Epidermal melanocyte (primary cell): Measurements from ENCODE around the gene SMTNL2.
"Not testable (repeated sequence)": the region's sequence is repeated elsewhere in the genome, so short reads cannot be mapped to it uniquely, and the experiment has no call there.

Experiments
- DNase-seq: peaks from one replicate; pipeline ENCODE4 v3.0.0; 2011; ENCODE audit warnings: low spot score; ENCODE audit not compliant: insufficient read length

The SMTNL2 gene

GRCh38 chr17:4584917-4585637, 748 bp downstream of the SMTNL2 start:
- no peak for DNase-seq

DNA sequence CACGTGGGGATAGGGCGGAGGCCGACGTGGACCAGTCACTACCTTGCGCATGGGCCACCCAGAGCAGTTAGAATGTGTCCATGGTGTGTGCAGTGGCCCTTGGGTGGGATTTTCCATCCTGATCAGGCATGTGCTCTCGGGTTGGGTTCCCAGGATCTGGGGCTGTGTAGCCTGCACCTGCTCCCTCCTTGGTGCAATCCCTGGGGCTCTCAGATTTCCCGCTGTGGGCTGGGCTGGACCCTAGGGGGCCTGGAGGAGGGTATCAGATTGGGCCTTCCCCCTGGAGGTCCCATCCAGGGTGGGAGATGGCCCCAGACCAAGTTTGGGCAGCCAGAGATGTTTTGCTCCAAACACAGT, 1.3 kb downstream of the SMTNL2 start:
- no peak for DNase-seq

- DNase-seq: no peak
Observed at GRCh38 chr17:4586043-4586442, 1.7 kb downstream of the SMTNL2 start.

GRCh38 chr17:4587195-4587594, 2.9 kb downstream of the SMTNL2 start:
- no peak for DNase-seq

- DNase-seq: no peak
Observed at GRCh38 chr17:4587803-4588202, 3.5 kb downstream of the SMTNL2 start.

DNA sequence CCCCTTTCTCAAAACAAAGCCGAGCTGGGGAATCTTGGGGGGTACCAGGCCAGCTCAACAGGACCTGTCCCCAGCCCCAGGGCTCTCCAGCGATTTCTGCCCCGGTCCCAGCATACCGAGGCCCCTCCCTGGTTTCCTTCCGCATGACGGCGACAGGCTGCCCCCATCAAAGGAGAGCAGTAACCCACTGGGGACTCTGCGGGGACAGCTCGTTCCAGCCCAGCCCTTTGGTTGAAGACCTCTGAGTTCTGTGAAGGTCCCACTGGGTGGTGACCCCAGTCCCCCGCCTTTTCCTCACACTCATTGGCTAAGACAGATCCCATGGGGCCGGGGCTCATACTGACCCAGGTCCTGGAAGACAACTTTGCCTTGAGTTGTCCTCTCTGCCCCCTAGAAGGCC, 4.1 kb downstream of the SMTNL2 start:
- DNase-seq: no peak

DNA sequence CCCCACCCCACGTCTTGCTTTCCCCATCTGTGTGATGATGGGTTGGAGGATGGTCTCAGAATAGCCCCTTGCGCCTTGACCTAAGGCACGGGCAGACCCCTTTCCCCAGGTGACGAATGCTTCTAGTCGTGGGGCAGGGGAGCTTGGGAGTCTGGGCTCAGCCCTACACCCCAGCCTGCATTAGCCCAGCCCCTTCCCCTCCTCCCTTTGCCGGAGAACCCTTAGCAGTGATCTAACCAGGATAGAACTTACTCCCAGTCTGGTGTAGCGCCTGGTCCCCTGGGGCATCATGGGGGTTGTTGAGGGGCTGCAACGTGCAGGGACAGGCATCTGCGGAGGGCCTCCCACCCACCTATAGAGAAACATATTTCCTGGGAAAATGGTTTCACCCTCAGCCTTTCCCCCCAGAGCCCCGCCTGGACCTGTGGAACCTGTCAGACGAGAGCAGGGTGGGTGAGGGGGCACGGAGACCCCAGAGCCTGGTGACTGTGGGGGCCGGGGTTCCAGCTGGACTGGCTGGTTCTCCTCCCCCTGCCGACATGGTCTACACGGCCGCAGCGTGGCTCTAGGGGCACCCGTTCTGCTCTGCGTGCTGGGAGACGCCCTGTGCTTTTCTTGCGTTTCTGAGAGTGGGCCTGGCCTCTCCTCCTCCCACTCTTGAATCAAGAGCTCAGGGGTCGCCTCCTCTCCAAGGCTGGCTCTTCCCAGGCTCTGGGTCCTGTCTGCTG, 4.7 kb downstream of the SMTNL2 start:
- DNase-seq: no peak

DNA sequence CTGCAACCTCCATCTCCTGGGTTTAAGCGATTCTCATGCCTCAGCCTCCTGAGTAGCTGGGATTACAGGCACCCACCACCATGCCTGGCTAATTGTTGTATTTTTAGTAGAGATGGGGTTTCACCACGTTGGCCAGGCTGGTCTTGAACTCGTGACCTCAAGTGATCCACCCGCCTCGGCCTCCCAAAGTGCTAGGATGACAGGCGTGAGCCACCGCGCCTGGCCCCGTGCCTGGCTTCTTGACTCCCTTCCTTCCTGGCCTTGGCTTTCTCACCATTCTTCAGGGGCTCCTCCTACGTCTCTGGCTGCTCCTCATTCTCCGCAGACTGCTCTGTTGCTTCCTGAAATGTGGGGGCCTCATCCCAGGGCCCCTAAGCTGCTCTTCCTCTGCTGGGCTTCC, 5.7 kb downstream of the SMTNL2 start:
- not testable (repeated sequence) for DNase-seq

GRCh38 chr17:4590981-4591453, 6.7 kb downstream of the SMTNL2 start:
- DNase-seq: no peak

- DNase-seq: no peak
Observed at GRCh38 chr17:4591529-4591928, 7.2 kb downstream of the SMTNL2 start.

DNA sequence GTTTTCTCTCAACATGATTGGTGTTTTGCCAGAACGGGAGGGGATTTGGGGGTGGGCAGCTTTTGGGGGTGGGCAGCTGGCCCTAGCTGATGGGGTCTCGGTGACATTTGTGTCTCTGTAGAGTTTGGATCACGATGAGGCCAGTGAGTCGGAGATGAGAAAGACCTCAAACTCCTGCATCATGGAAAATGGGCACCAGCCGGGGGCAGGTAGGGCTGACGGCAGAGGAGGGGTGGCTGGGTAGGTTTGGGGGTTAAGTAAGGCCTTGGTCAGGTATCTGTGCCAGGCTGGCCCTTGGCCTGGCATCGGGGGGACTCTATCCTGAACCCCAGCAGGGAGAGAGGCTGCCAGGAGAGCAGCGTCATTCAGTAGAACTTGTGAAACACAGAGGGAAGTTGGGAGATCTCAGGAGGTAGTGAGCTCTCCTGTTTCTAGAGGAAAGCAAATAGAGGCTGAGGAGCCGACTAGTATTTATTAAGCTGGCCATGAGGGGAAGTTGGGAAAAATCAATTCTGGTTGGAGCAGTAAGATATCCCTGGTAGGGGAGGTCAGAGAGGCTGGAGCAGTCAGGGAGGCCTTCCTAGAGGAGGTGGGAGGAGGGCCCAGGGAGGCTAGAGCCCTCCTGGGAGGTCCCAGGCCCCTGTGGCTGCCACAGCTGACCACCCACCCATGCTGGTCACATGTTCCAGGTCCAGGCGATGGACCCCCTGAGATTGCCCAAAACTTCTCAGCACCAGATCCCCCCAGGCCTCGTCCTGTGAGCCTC, 8.1 kb downstream of the SMTNL2 start:
- no peak for DNase-seq

DNA sequence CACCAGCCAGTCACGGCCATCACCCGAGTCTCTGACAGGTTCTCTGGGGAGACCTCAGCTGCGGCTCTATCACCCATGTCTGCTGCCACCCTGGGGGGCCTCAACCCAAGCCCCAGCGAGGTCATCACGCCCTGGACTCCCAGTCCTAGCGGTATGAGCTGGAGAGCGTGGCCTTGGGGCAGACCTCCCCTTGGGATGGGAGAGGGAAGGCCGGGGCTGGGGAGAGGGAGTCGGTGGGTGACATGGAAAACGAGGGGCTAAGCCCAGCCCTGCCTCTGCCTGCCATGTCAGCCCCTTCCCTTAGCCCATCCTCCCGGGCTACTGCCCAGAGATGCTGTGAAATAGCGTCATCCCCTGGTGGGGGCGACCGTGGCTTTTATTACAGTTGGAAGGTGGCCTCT, 8.7 kb downstream of the SMTNL2 start:
- DNase-seq: no peak

- no peak for DNase-seq
Observed at GRCh38 chr17:4594406-4594805, 10.1 kb downstream of the SMTNL2 start.

DNA sequence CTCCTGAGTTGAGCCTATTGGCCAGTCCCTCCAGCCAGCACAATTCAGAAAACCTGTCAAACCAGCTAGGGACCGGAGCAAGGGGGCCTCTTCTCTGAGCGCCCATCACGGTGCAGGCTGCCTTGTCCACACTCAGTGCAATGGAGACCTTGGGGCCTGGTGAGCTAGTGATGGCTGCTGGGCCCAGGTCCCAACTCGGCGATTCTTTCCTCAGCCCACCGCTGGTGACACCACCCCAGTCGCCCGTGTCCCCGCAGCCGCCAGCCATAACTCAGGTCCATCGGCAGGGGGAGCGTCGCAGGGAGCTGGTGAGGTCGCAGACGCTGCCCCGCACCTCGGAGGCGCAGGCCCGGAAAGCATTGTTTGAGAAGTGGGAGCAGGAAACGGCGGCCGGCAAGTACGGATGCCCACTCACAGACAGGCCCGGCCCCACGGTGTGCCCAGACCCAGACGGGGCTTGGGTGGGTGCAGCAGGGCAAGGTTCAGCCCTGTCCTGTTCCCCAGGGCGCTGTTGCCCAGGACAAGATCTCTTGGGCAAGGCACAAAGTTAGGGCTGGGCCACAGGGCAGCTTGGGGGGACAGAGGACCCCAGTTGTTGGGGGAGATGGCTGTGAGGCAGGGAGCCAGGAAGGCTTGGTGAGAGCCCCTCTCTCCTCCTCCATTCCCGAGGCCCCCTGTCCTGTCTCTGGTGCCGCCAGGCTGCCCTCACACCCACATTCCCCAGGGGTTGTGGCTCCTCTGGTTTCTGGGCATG, 10.8 kb downstream of the SMTNL2 start:
- DNase-seq: no peak

GRCh38 chr17:4595685-4596342, 11.5 kb downstream of the SMTNL2 start:
- not testable (repeated sequence) for DNase-seq

DNA sequence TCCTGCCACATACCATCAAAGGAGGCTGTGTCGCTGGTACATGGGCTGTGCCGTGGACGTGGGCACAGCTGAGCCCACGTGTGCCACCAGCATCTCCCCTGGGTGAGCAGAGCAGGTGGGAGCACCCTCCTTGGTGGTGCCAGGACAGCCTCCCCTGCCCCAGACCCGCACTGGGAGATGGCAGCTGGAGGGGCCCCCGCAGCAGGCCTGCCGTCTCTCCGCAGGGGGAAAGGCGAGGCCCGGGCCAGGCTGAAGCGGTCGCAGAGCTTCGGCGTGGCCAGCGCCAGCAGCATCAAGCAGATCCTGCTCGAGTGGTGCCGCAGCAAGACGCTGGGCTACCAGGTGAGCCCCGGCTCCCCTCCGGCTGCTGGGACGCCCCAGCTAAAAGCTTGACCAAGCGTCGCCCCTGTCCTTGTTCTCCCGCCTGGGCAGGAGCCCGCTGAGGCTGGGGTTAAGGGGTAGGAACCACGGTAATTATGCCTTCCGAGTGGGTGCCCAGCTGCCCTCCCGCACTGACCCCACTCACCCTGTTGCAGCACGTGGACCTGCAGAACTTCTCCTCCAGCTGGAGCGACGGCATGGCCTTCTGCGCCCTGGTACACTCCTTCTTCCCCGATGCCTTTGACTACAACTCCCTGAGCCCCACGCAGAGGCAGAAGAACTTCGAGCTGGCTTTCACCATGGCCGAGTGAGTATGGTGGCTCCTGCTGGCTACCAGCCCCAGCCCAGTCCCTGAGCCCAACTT, 12.5 kb downstream of the SMTNL2 start:
- DNase-seq: no peak

DNA sequence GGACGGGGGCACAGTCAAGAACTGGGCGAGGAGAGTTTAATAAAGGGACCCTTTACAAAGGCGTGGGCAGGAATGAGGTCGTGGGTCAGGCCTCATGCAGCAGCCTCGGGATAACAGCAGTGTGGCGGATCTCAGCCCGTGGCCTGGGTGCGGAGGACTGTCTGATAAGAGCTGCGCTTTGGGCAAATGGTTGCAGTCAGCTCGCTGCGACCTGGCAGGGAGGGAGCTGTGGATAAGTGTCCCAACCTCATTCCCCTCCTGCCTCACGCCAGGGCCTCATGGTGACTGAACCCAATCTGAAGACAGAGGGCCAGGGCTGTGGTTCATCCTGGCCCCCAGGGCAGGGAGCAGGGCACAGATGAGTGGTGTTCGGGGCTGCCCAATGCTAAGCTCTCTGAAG, 13.6 kb downstream of the SMTNL2 start:
- DNase-seq: no peak

- no peak for DNase-seq
Observed at GRCh38 chr17:4598776-4599504, 14.6 kb downstream of the SMTNL2 start.

DNA sequence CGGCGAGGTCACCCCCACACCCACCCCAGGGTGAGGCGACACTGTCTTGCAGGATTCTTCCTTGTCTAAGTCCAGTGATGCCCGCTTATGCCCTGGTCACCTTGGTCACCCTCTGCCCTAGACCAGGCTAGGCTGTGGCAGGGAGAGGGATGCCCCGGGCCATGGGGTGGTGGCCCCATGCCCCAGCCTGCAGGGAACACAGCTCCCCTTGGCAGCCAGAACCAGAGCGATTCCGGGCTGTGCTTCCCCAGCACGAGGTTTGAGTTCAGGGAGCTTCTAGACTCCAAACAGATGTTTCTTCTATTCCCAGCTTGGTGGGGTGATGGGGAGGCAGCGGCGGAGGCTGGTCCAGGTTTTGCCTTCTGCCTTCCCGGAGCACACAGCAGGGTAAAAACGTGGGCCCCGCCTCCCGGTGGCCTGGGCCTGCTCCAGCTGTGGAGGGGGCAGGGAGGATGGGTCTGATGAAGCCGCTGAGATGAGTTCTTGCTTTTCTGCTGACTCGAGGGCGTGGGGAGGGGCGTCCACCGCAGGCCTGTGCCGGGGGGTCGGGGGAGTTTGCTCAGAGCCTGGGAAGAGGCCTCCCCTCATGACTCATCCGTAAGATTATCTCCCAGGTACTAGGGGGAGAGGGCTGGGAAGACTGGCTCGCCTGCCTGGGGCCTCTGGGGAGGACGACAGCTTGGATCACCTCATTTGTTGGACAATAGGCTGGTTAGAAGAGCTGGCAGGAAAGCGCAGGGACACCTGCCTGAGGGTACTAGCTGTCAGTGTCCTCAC, 15.4 kb downstream of the SMTNL2 start:
- no peak for DNase-seq
